DND-41 (cell line): ENCODE measurements around the gene CACTIN.
"Not testable (repeated sequence)": the region's sequence is repeated elsewhere in the genome, so short reads cannot be mapped to it uniquely, and the experiment has no call there.

Experiments
- ATAC-seq: fragments of 200-7000 bp; cut with Tn5 transposase; 3 replicates; pipeline ENCODE4 v1.9.1; 2021; ENCODE audit warnings: low read depth; ENCODE audit not compliant: insufficient read depth
- DNase-seq: peaks from one replicate; pipeline ENCODE4 v3.0.0-alpha.2; 2020
- H2AFZ ChIP-seq: 2 replicates; pipeline ENCODE4 v1.6.0; 2012; ENCODE audit warnings: low read depth, low read length
- H3K27ac ChIP-seq: 2 replicates; pipeline ENCODE4 v1.5.1; 2012; ENCODE audit warnings: low read length, inconsistent platforms
- H3K27me3 ChIP-seq: fragments of 200-600 bp; sonication (generic); 2 replicates; pipeline ENCODE4 v1.6.0; 2012; ENCODE audit warnings: low read length, mild to moderate bottlenecking, inconsistent platforms; ENCODE audit not compliant: insufficient read depth, poor library complexity
- H3K36me3 ChIP-seq: 2 replicates; pipeline ENCODE4 v1.5.1; 2012; ENCODE audit warnings: low read length, inconsistent platforms; ENCODE audit not compliant: insufficient read depth
- H3K4me1 ChIP-seq: 2 replicates; pipeline ENCODE4 v1.5.1; 2012; ENCODE audit warnings: mild to moderate bottlenecking, low read length; ENCODE audit not compliant: insufficient read depth
- H3K4me2 ChIP-seq: 2 replicates; pipeline ENCODE4 v1.6.0; 2012; ENCODE audit warnings: mild to moderate bottlenecking, moderate library complexity, low read length, inconsistent platforms; ENCODE audit not compliant: insufficient read depth
- H3K4me3 ChIP-seq, 2 experiments: fragments of 200-600 bp in 1 of 2; shearing (Covaris generic) in 1 of 2; 2 replicates each; pipeline ENCODE4 v1.5.1; 2012 to 2016; ENCODE audit warnings: inconsistent platforms in 2 of 2, low read length in 2 of 2, mild to moderate bottlenecking in 2 of 2, low read depth in 1 of 2, moderate library complexity in 1 of 2
- H3K79me2 ChIP-seq: 2 replicates; pipeline ENCODE4 v1.6.0; 2012; ENCODE audit warnings: low read length, inconsistent platforms; ENCODE audit not compliant: insufficient read depth
- H3K9ac ChIP-seq: 2 replicates; pipeline ENCODE4 v1.6.0; 2012; ENCODE audit warnings: low read depth, mild to moderate bottlenecking, inconsistent platforms, low read length, moderate library complexity
- H3K9me3 ChIP-seq: 2 replicates; pipeline ENCODE4 v1.5.1; 2012; ENCODE audit warnings: low read length, moderate library complexity, mild to moderate bottlenecking, inconsistent platforms; ENCODE audit not compliant: insufficient read depth, severe bottlenecking
- H4K20me1 ChIP-seq: 2 replicates; pipeline ENCODE4 v1.6.0; 2012; ENCODE audit warnings: low read length; ENCODE audit not compliant: insufficient read depth
- CTCF ChIP-seq: IDR thresholded peaks from 2 replicates; pipeline ENCODE4 v1.5.1; 2012; ENCODE audit warnings: borderline replicate concordance, low read length, moderate library complexity, mild to moderate bottlenecking; ENCODE audit not compliant: poor library complexity, severe bottlenecking; ENCODE audit errors: extremely low read depth
- EZH2 ChIP-seq: IDR thresholded peaks from 3 replicates; pipeline ENCODE4 v1.6.1; 2012; ENCODE audit warnings: borderline replicate concordance, low read depth, mild to moderate bottlenecking, moderate library complexity, low read length, inconsistent platforms; ENCODE audit not compliant: severe bottlenecking

Gene CACTIN

GRCh38 chr19:3668331-3669081, 41.9 kb upstream of the CACTIN start:
- peaks cover 18% of the 10 kb centered on the region for H3K36me3 ChIP-seq
- TF ChIP-seq EZH2 (no peak), CTCF (no peak)

GRCh38 chr19:3667766-3668165, 41.2 kb upstream of the CACTIN start:
- Histone ChIP-seq H3K4me2 (no peak overlapping the region), H3K79me2 (peaks cover 11% of the 10 kb centered on the region), H3K4me1 (no peaks in the 10 kb centered on the region), H3K9me3 (no peaks in the 10 kb centered on the region), H3K36me3 (peaks cover 24% of the 10 kb centered on the region), H3K9ac (no peak overlapping the region), H3K27ac (no peak overlapping the region), H3K27me3 (no peaks in the 10 kb centered on the region), H3K4me3 (no peak overlapping the region), H4K20me1 (peaks cover 44% of the 10 kb centered on the region), H2AFZ (no peak overlapping the region)
- ATAC-seq (no peak), DNase-seq (no peak)
- no peak for TF ChIP-seq EZH2
- no peak for TF ChIP-seq CTCF

More at GRCh38 chr19:3668331-3669081, 41.9 kb upstream of the CACTIN start:
- Histone ChIP-seq H2AFZ (no peak overlapping the region), H4K20me1 (peaks cover 50% of the 10 kb centered on the region), H3K9ac (no peak overlapping the region), H3K4me3 (no peak overlapping the region), H3K9me3 (no peaks in the 10 kb centered on the region), H3K79me2 (peaks cover 17% of the 10 kb centered on the region), H3K27me3 (no peaks in the 10 kb centered on the region), H3K4me1 (no peaks in the 10 kb centered on the region), H3K27ac (no peak overlapping the region), H3K4me2 (no peak overlapping the region)
- DNase-seq (no peak), ATAC-seq (no peak)

DNA sequence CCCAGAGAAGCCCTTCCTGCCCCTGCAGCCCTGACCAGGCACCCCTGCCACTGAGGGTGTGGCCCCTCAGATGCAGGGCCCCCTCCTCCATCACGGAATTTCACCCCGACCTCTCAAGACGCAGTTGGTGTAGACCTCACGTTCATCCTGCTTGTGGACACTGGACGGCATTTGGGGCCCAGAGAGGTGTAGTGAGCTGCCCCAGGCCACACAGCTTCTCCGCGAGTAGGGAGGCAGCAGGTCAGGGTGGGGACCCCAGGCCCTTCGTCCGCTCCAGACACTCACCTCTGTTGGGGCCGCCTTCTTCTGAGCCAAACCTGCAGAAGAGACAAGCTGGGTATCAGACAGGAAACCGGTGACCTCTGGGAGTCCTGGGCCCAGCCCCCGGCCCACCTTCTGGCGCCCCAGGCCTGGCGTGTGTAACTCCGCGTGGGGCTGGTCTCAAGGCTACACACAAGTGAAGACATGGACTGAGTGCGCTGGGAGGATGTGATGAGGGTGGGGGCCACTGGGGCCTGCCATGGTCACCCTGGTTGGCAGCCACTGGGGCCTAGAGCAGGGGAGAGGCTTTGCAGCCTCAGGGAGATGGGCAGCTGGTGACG, 40.5 kb upstream of the CACTIN start:
- H3K9ac ChIP-seq, result no peak overlapping the region
- no peak overlapping the region for H2AFZ ChIP-seq
- H3K27me3 ChIP-seq, result no peaks in the 10 kb centered on the region
- ATAC-seq (no peak), DNase-seq (no peak)
- no peaks in the 10 kb centered on the region for H3K4me1 ChIP-seq
- H3K4me2 ChIP-seq, result no peak overlapping the region
- H3K9me3 ChIP-seq, result no peaks in the 10 kb centered on the region
- peaks cover 39% of the 10 kb centered on the region for H4K20me1 ChIP-seq
- H3K4me3 ChIP-seq, result no peak overlapping the region
- TF ChIP-seq CTCF (no peak), EZH2 (no peak)
- peaks cover 26% of the 10 kb centered on the region for H3K36me3 ChIP-seq
- peaks cover 9% of the 10 kb centered on the region for H3K79me2 ChIP-seq
- H3K27ac ChIP-seq, result no peak overlapping the region

DNA sequence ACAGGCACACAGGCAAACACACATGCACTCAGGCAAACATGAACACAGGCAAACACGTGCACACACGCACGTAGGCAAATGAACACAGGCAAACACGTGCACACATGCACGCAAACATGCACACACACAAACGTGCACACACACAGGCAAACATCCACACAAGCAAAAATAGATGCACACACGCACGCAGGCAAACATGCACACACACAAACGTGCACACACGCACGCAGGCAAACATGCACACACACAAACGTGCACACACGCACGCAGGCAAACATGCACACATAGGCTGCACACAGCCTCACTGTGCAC, 39.9 kb upstream of the CACTIN start:
- Histone ChIP-seq H3K36me3 (peaks cover 31% of the 10 kb centered on the region), H4K20me1 (peaks cover 36% of the 10 kb centered on the region)
- not testable (repeated sequence) for H3K79me2 ChIP-seq, H3K4me3 ChIP-seq, H3K4me2 ChIP-seq, H3K4me1 ChIP-seq, H3K9ac ChIP-seq, H2AFZ ChIP-seq, H3K27ac ChIP-seq, DNase-seq, H3K9me3 ChIP-seq, H3K27me3 ChIP-seq, ATAC-seq
